ENCODE results near the gene TMEM80. TPM values are rescaled to one million over a fixed set of nuclear protein-coding genes. Genes with fewer than 3 reads are reported as not detected.
"Not testable (repeated sequence)": the region's sequence is repeated elsewhere in the genome, so short reads cannot be mapped to it uniquely, and the experiment has no call there.

Gene TMEM80
- total and polyA plus RNA-seq, 2 of the 8 experiments (the other 6 are each of a cell fraction or from before 2014, with no cell fraction given): 8.0 to 16.3 TPM

DNA sequence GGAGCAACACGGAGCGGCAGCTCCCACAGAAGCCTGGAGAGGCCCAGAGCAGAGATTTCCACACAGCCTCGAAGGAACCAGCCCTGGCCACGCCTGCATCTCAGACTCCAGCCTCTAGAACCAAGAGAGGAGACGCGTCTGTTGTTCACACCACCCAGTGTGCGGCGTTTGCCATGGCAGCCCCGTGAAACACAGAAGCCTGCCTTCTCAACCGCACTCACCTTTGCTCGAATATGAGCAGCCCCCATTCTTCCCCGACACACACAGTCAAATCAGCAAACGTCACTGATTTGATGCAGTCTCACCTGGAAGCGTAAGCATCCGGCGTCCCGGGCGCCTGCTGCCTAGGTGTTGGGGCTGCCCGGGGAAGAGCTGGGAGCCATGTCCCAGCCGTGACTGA, 37.5 kb downstream of the TMEM80 start (continued):
- TF ChIP-seq ZNF274 (IDR thresholded peaks at IDR 0.05; ENCODE audit: borderline replicate concordance, extremely low read depth, low read length) (no peak), HDAC6 (IDR thresholded peaks at IDR 0.05; ENCODE audit: low read depth, low read length) (no peak), CREB1 (IDR thresholded peaks at IDR 0.05) (no peak), POLR2AphosphoS5 (IDR thresholded peaks at IDR 0.05; ENCODE audit: low read depth, low read length) (no peak), SIX5 (IDR thresholded peaks at IDR 0.05; ENCODE audit: low read depth, low read length) (no peak)

- not testable (repeated sequence) for H3K27ac ChIP-seq (ENCODE audit: low read depth, low read length); H3K23ac ChIP-seq (ENCODE audit: insufficient read length); H4K20me1 ChIP-seq (replicated peaks in 1 of 2; ENCODE audit: control insufficient read depth in 1 of 2, insufficient read depth in 2 of 2, low read length in 2 of 2); H3K79me2 ChIP-seq (ENCODE audit: control insufficient read depth in 1 of 2, insufficient read depth in 2 of 2, low read length in 2 of 2); H2AK5ac ChIP-seq (ENCODE audit: low read depth, low read length); H3K4me1 ChIP-seq (replicated peaks in 1 of 4; ENCODE audit: control insufficient read depth in 3 of 4, insufficient read depth in 4 of 4, low read length in 3 of 4); H2AFZ ChIP-seq (ENCODE audit: low read length); H3K27me3 ChIP-seq (replicated peaks in 1 of 4; ENCODE audit: control insufficient read depth in 3 of 4, extremely low read depth in 1 of 4, insufficient read depth in 3 of 4, low read length in 3 of 4); H3K23me2 ChIP-seq (ENCODE audit: low read depth, low read length); H3K14ac ChIP-seq (ENCODE audit: insufficient read length); H2BK5ac ChIP-seq (ENCODE audit: low read depth, low read length); H3K4ac ChIP-seq (replicated peaks; ENCODE audit: insufficient read length, low read depth, low read length); H4K8ac ChIP-seq (ENCODE audit: extremely low read depth, insufficient read depth, low read length); H2BK12ac ChIP-seq (ENCODE audit: low read depth, low read length); H3K18ac ChIP-seq (ENCODE audit: extremely low read depth, low read length); H3K4me3 ChIP-seq (ENCODE audit: extremely low read depth in 1 of 4, insufficient read depth in 2 of 4, low read depth in 3 of 4, low read length in 4 of 4); H3K36me3 ChIP-seq (ENCODE audit: control insufficient read depth in 2 of 4, insufficient read depth in 4 of 4, low read length in 3 of 4); H2BK120ac ChIP-seq (replicated peaks; ENCODE audit: low read depth, low read length); FAIRE-seq; H4K91ac ChIP-seq (replicated peaks; ENCODE audit: insufficient read length, low read length); H3K79me1 ChIP-seq (ENCODE audit: low read depth, low read length); H3K9ac ChIP-seq (replicated peaks in 1 of 4; ENCODE audit: extremely low read depth in 1 of 4, low read depth in 3 of 4, low read length in 3 of 4); H2BK15ac ChIP-seq (ENCODE audit: low read length); H2BK20ac ChIP-seq (ENCODE audit: low read length); H4K5ac ChIP-seq (ENCODE audit: insufficient read length, low read depth, low read length); DNase-seq (ENCODE audit: low read depth in 1 of 2, low spot score in 2 of 2); H3K56ac ChIP-seq (replicated peaks; ENCODE audit: insufficient read length, low read depth, low read length); H3K9me3 ChIP-seq (ENCODE audit: insufficient read depth in 2 of 2, low read depth in 1 of 2, low read length in 1 of 2); H3K4me2 ChIP-seq (ENCODE audit: insufficient read depth in 1 of 2, low read depth in 2 of 2, low read length in 2 of 2)
- ChIA-PET CTCF (ENCODE audit: partially characterized antibody) (interaction anchor here (1.2 to 15.4 kb wide), 2 partner anchors 12 to 19 kb away, joined by 3 to 395 read pairs; partner anchors contain the start of gene TALDO1), POLR2A (ENCODE audit: partially characterized antibody) (interaction anchor here (13.2 kb wide), 1 partner anchor 13 kb away, joined by 216 read pairs; the partner anchor contains the start of gene TALDO1)
- WGBS, 2 experiments (ENCODE audit: extremely low coverage in 1 of 2, insufficient coverage in 1 of 2, insufficient read length in 1 of 2, insufficient replicate concordance in 2 of 2, low coverage in 1 of 2, low lambda C conversion rate in 2 of 2, missing lambda C conversion rate in 1 of 2): 95% methylated on average over 22 of the region's 26 CpGs; no CpG with 5 or more reads in 1 of the 2 experiments
Measured at GRCh38 chr11:734541-734940, 38.9 kb downstream of the TMEM80 start.
